Keratinocyte (primary cell): Measurements from ENCODE around the gene PDGFB. TPM values are rescaled to one million over a fixed set of nuclear protein-coding genes. Genes with fewer than 3 reads are reported as not detected.

Experiments used
- DNase-seq: peaks from one replicate; pipeline ENCODE4 v3.0.0-alpha.2; 2011; ENCODE audit warnings: low read depth, missing footprints, low spot score
- FAIRE-seq: peaks from 2 replicates; lab custom pipeline; 2011; peaks lifted over from hg19 to GRCh38; lab: Jason Lieb, UNC
- H2AFZ ChIP-seq: 2 replicates; pipeline ENCODE4 v1.6.0; 2012; ENCODE audit warnings: low read length, control low read depth, inconsistent platforms; ENCODE audit not compliant: control insufficient read depth
- H3K27ac ChIP-seq: 2 replicates; pipeline ENCODE4 v1.5.1; 2011; ENCODE audit warnings: low read length; ENCODE audit not compliant: control insufficient read depth, insufficient read depth
- H3K27me3 ChIP-seq: 3 replicates; pipeline ENCODE4 v1.6.0; 2011; ENCODE audit warnings: low read length; ENCODE audit not compliant: control insufficient read depth, insufficient read depth; ENCODE audit errors: extremely low read depth
- H3K36me3 ChIP-seq, 2 experiments: 2 replicates in 1 of 2; 3 replicates in 1 of 2; pipeline ENCODE4 v1.5.1; 2011; ENCODE audit warnings: low read length in 2 of 2, mild to moderate bottlenecking in 1 of 2; ENCODE audit not compliant: control insufficient read depth in 2 of 2, insufficient read depth in 2 of 2; ENCODE audit errors: extremely low read depth in 1 of 2
- H3K4me1 ChIP-seq: 3 replicates; pipeline ENCODE4 v1.5.1; 2011; ENCODE audit warnings: low read length; ENCODE audit not compliant: control insufficient read depth, insufficient read depth; ENCODE audit errors: extremely low read depth
- H3K4me2 ChIP-seq: 3 replicates; pipeline ENCODE4 v1.6.0; 2011; ENCODE audit warnings: low read depth, low read length; ENCODE audit not compliant: control insufficient read depth, insufficient read depth; ENCODE audit errors: extremely low read depth
- H3K4me3 ChIP-seq, 3 experiments: fragments of 200-600 bp in 1 of 3; sonication (generic) in 1 of 3; 2 replicates in 2 of 3; 3 replicates in 1 of 3; pipeline ENCODE4 v1.5.1; 2011 to 2016; ENCODE audit warnings: low read length in 3 of 3, mild to moderate bottlenecking in 3 of 3, control low read depth in 2 of 3, inconsistent platforms in 1 of 3, low read depth in 1 of 3, mixed read lengths in 1 of 3, mixed run types in 1 of 3, moderate library complexity in 1 of 3; ENCODE audit not compliant: control insufficient read depth in 2 of 3, insufficient read depth in 2 of 3; ENCODE audit errors: extremely low read depth in 1 of 3
- H3K79me2 ChIP-seq: 2 replicates; pipeline ENCODE4 v1.6.0; 2012; ENCODE audit warnings: low read length; ENCODE audit not compliant: control insufficient read depth, insufficient read depth
- H3K9ac ChIP-seq: 3 replicates; pipeline ENCODE4 v1.6.0; 2011; ENCODE audit warnings: low read length; ENCODE audit not compliant: control insufficient read depth, insufficient read depth; ENCODE audit errors: extremely low read depth
- H3K9me1 ChIP-seq: 3 replicates; pipeline ENCODE4 v1.6.0; 2011; ENCODE audit warnings: low read length; ENCODE audit not compliant: control insufficient read depth, insufficient read depth; ENCODE audit errors: extremely low read depth
- H3K9me3 ChIP-seq: 2 replicates; pipeline ENCODE4 v1.5.1; 2012; ENCODE audit warnings: low read depth, low read length; ENCODE audit not compliant: control insufficient read depth
- H4K20me1 ChIP-seq: 3 replicates; pipeline ENCODE4 v1.6.0; 2011; ENCODE audit warnings: low read length; ENCODE audit not compliant: control insufficient read depth, insufficient read depth; ENCODE audit errors: extremely low read depth
- CTCF ChIP-seq, 3 experiments: IDR thresholded peaks in 1 of 3; conservative IDR thresholded peaks in 1 of 3; optimal IDR thresholded peaks in 1 of 3; 2 replicates in 2 of 3; 3 replicates in 1 of 3; pipeline versions ENCODE3 to v1.5.1; 2011; ENCODE audit warnings: low read length in 3 of 3, mild to moderate bottlenecking in 3 of 3, moderate library complexity in 2 of 3, control low read depth in 1 of 3, inconsistent platforms in 1 of 3; ENCODE audit not compliant: insufficient read depth in 2 of 3; ENCODE audit errors: extremely low read depth in 1 of 3
- EZH2 ChIP-seq: IDR thresholded peaks from one replicate; pipeline ENCODE4 v1.6.1; 2012; ENCODE audit warnings: inconsistent platforms, mild to moderate bottlenecking, low read length, moderate library complexity
- dilution Hi-C: fragments of 300-500 bp; cut with MboI; formaldehyde crosslinking; loops from one replicate; pipeline ENCODE4 v1.7.0; 2020; ENCODE audit warnings: low sequenced_read_pairs; ENCODE audit not compliant: extremely low pct_ligation_motif_present
- polyA plus RNA-seq, 5 experiments: library from polyadenylated mRNA; depleted of rRNA in 3 of 5; stranded (reverse) in 3 of 5; stranded (forward) in 1 of 5; unstranded in 1 of 5; fragments of >200 nt; gene quantifications; 1 replicate in 1 of 5; 2 replicates in 3 of 5; 3 replicates in 1 of 5; pipeline versions ENCODE4 v1.2.1 to v1.2.3, GENCODE V29; 2011 to 2012; ENCODE audit warnings: missing spikeins in 2 of 5, low read depth in 1 of 5, low replicate concordance in 1 of 5

Gene PDGFB
- polyA plus RNA-seq, 1 donor (not counting 4 experiments of a cell fraction or from before 2014, with no cell fraction given), result 6.0 TPM

GRCh38 chr22:39214383-39215069 lies 30.3 kb downstream of the PDGFB start:
- TF ChIP-seq CTCF (optimal IDR thresholded peaks at IDR 0.05 in 1 of 3, IDR thresholded peaks at IDR 0.05 in 1 of 3, conservative IDR thresholded peaks at IDR 0.05 in 1 of 3; ENCODE audit: extremely low read depth in 1 of 3, insufficient read depth in 2 of 3, low read length in 3 of 3) (peak in 1 of 3 experiments; percentile 9), EZH2 (no peak)
- Histone ChIP-seq H3K4me3 (peak overlapping the region; percentile 7 to 9 (median 9)), H3K27me3 (no peaks in the 10 kb centered on the region), H3K9ac (no peak overlapping the region), H3K27ac (peak overlapping the region; percentile 15), H2AFZ (no peak overlapping the region), H4K20me1 (no peaks in the 10 kb centered on the region), H3K4me2 (peak overlapping the region; percentile 79), H3K4me1 (peaks cover 40% of the 10 kb centered on the region), H3K36me3 (no peaks in the 10 kb centered on the region), H3K9me1 (no peaks in the 10 kb centered on the region), H3K9me3 (no peaks in the 10 kb centered on the region), H3K79me2 (no peaks in the 10 kb centered on the region)
- dilution Hi-C loops, result no loop called here
- DNase-seq (peak; percentile 83), FAIRE-seq (peak; percentile 99)

GRCh38 chr22:39214006-39214382 lies 30.8 kb downstream of the PDGFB start:
- FAIRE-seq, result peak; percentile 79
- H3K9ac ChIP-seq, result no peak overlapping the region

More at GRCh38 chr22:39214006-39214382, 30.8 kb downstream of the PDGFB start:
- no peaks in the 10 kb centered on the region for H3K36me3 ChIP-seq
- TF ChIP-seq CTCF (optimal IDR thresholded peaks at IDR 0.05 in 1 of 3, IDR thresholded peaks at IDR 0.05 in 1 of 3, conservative IDR thresholded peaks at IDR 0.05 in 1 of 3; ENCODE audit: extremely low read depth in 1 of 3, insufficient read depth in 2 of 3, low read length in 3 of 3) (no peak), EZH2 (no peak)
- dilution Hi-C loops, result no loop called here
- no peaks in the 10 kb centered on the region for H3K27me3 ChIP-seq
- peak overlapping the region; percentile 79 for H3K4me2 ChIP-seq
- peak overlapping the region; percentile 11 for H3K27ac ChIP-seq
- no peaks in the 10 kb centered on the region for H3K79me2 ChIP-seq
- H2AFZ ChIP-seq, result no peak overlapping the region
- no peaks in the 10 kb centered on the region for H4K20me1 ChIP-seq
- peak overlapping the region; percentile 1 to 9 (median 9) for H3K4me3 ChIP-seq
- H3K4me1 ChIP-seq, result peaks cover 40% of the 10 kb centered on the region
- H3K9me1 ChIP-seq, result no peaks in the 10 kb centered on the region
- H3K9me3 ChIP-seq, result no peaks in the 10 kb centered on the region
- DNase-seq, result no peak
